ENCODE results near the gene LTN1.
"Not testable (repeated sequence)": the region's sequence is repeated elsewhere in the genome, so short reads cannot be mapped to it uniquely, and the experiment has no call there.

The LTN1 gene

DNA sequence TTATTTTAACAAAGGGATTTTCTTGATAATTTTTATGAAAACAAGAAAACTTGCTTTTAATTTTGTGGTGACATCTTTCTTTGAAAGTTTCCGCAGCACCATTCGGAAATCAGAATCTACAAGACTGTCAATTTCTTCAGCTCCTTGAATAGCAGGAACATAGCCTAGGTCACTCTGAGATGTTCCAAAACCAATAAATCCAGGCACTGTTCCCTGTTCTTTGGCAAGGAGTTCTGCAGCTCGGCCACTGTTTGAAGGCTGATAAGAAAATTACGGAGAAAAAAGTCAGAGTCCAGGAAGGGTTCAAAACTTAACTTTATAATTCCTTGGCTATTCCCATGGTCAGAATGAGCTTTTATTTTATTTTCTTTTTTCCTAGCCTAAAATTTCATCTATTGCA, 6.0 kb downstream of the LTN1 start:
- no peak for DNase-seq

DNA sequence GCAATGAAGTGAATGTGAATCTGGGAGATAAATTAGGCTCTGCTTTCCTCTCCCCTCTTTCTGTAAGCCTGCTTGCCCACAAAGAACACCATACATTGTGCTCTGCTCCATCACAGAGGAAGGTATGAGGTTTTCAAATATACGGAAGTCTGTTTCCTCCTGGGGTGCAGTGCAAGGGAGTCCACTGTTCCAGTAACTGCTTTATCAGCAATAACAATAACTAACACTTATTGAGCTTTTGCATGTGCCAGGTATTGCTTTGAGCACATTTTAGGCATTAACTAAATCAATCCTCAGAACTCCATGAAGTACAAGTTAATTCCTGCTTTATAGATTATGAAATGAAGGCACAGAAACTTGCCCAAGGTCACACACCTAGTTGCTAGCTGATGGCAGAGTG, 10.0 kb downstream of the LTN1 start:
- no peak for DNase-seq

GRCh38 chr21:28979092-28979491, 13.6 kb downstream of the LTN1 start:
- no peak for DNase-seq

DNA sequence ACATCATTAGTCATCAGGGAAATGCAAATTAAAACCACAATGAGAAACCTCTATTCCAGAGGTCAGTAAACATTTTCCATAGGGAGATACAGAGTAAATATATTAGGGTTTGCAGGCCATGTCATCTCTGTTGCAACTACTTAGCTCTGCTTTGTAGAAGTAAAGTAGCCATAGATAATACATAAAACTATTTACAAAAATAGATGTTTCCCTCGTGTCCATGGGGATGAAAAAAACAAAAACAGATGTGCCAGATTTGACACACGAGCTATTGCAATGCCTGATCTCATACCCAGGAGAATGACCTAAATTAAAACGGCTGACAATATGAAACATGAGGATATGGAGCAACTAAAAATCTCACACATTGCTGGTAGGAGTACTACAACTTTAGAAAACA, 17.3 kb downstream of the LTN1 start:
- DNase-seq: no peak

DNA sequence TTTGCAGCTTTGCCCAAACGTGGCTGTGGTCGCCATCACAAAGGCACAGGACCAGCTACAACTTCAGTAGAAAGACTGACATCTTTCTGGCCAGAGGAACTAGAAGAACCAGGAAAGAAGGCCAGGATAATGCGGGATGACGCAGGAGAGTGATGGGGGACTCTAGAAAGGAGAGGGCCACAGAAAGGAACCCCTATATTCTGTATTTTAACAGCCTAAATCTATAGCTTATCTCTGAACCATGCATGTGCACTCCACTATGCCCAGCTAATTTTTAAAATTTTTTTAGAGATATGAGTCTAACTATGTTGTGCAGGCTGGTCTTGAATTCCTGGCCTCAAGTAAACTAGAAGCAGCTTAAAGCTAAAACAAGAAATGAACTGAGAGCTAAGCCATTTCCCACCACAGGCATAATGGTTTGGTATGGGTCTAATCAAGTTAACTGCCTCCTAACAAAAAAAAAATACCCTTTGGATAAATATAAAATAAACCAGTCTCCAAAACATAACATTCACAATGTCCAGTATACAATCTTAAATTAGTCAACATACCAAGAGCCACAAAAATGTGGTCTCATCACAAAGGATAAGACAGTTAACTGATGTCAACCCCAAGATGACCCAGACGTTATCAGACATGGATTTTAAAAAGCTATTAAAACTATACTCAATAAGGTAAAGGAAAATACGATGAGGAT, 18.0 kb downstream of the LTN1 start:
- DNase-seq: no peak

- no peak for DNase-seq
Observed at GRCh38 chr21:28972398-28972797, 20.3 kb downstream of the LTN1 start.

- no peak for DNase-seq
Observed at GRCh38 chr21:28971171-28971570, 21.5 kb downstream of the LTN1 start.

DNA sequence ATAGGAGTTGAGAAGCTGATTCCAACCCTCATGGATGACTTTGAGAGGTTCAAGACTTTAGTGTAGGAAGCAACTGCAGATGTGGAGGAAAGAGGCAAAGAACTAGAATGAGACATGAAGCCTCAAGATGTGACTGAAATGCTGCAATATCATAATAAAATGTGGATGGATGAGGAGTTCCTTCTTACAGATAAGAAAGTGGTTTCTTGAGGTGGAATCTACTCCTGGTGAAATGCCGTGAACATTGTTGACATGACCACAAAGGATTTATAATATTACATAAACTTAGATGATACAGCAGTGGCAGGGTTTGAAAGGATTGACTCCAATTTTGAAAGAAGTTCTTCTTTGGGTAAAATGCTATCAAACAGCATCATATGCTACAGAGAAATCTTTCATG, 28.8 kb downstream of the LTN1 start:
- DNase-seq: no peak

DNA sequence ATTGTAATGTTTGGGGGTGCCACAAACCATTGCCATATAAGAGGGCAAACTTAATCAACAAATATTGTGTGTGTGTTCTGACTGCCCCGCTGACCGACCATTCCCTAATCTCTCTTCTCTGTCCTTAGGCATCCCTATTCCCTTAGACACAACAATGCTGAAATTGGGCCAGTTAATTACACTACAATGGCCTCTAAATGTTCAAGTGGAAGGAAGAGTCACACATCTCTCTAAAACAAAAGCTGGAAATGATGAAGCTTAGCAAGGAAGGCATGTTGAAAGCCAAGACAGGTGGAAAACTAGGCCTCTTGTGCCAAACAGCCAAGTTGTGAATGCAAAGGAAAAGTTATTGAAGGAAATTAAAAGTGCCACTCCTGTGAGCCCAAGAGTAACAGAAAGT, 30.2 kb downstream of the LTN1 start:
- DNase-seq: no peak

- no peak for DNase-seq
Observed at GRCh38 chr21:28961927-28962326, 30.8 kb downstream of the LTN1 start.

GRCh38 chr21:28960245-28960644, 32.4 kb downstream of the LTN1 start:
- DNase-seq: no peak

DNA sequence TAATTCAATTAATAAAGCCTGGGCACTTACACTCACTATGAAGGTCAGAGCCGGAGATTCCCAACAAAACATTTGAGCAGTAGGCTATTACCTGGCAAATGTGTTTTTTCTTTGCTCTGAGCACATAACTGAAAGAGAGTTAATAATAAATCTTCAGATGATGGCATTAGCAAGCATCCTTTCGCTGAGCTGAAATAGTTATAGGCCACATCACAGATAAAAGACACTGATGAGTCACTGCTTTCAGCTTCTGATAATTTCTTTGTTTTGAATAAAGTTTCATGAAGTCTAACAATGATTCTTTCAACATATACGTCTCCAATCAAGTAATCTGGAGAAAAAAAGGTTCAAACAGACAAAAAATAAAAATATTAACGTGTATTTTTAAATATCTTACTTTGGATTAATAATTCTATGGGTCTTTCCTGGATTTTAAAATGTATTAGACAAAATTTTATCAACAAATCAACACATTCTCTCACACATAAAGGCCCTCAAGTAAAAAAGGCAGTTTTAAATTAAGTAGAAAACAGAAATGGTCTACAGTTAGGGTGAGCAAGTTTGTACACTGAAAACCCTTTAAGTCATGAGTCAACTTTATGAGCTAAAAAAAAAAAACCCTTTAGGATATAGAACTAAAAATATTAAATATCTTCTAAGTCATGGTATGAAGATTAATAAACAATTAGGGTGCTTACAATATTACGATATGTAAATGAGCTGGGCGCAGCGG, 33.1 kb downstream of the LTN1 start:
- DNase-seq: no peak

GRCh38 chr21:28953247-28953646, 39.4 kb downstream of the LTN1 start:
- DNase-seq: no peak

DNA sequence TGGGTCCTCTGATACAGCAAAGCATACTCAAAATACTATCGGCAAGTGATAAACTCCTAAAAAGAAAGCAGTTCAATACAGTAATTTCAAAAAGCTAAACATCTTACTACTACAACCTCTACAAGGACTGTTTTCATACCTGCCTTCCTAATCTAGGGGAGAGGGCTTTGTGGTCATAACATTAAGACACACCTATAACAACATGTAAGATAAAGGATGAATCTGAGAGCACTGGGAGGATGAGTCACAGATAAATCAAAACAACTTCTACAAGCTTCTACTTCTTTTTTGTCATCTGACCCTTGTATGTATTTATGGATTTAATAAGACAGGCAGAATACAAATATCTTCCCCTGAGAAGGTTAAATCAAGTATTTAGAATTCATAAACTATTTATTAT, 40.0 kb downstream of the LTN1 start:
- DNase-seq: no peak

DNA sequence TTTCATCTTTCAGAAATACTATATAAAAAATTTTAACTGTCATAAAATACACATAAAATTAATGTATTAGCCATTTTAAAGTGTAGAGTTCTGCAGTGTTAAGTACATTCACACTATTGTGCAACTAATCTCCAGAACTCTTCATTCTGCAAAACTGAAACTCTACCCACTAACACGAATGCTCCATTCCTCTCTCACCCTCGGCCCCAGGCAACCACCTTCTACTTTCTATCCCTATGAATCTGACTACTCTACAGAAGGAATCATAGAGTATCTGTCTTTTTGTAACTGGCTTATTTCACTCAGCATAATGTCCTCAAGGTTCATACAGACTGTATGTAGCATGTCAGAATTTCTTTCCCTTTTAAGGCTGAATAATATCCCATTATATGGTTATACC, 43.4 kb downstream of the LTN1 start:
- no peak for DNase-seq

- no peak for DNase-seq
Observed at GRCh38 chr21:28944296-28944695, 48.4 kb downstream of the LTN1 start.

GRCh38 chr21:28943631-28944030, 49.0 kb downstream of the LTN1 start:
- no peak for DNase-seq

GRCh38 chr21:28938726-28939125, 54.0 kb downstream of the LTN1 start:
- DNase-seq: no peak

DNA sequence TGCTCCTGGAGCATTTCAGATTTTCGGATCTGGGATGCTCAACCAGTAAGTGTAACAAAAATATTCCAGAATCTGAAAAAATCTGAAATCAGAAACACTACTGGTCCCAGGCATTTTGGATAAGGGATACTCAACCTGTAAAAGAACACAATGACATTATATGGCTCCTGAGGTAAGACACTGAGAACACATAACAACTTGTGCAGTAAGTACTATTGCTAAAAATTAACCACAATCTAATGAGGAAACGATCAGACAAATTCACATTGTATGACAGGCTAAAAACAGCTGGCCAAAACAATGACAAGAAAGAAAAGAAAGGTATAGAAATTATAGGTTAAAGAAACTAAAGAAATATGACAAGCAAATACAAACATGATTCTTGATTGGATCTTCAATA, 54.9 kb downstream of the LTN1 start:
- no peak for DNase-seq

DNA sequence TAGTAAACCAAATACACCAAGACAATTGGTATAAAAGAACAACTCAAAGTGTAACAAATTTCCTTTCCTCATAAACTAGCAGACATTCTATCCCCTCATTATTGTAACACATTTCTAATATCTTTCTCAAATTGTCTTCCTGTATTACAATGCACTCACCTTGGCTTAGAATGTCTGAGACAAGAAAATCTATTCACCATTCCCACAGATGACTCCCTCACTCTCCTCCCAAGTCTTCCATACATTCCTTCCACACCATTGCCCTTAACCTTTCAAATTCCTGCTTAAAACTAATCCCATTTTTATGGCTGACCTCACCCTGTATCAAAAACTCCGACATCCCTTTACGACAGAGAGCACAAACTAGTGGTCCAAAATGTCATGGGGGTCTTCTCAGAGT, 56.0 kb downstream of the LTN1 start:
- no peak for DNase-seq

GRCh38 chr21:28936036-28936435, 56.6 kb downstream of the LTN1 start:
- no peak for DNase-seq

GRCh38 chr21:28932717-28933116, 60.0 kb downstream of the LTN1 start:
- no peak for DNase-seq

DNA sequence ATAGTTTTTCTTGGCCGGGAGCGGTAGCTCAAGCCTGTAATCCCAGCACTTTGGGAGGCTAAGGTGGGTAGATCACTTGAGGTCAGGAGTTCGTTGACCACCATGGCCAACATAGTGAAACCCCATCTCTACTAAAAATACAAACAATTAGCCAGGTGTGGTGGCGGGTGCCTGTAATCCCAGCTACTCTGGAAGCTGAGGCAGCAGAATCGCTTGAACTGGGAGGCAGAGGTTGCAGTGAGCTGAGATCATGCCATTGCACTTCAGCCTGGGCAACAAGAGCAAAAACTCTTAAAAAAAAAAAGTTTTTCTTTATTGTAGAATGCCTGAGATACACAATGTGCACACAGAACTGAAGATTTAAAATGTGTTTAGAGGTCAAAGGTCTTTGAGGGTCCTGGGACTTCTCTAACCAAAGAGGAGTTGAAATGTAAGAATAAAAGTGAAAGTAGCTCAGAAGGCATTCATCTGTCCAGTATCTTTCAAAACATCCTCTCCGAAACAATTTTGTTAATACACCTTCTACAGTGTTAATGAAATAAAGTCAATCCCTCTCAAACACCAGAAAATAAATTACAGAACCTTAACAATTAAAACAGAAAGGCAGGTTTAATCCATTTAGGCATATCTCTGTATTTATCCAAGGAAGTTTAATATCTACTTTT, 60.8 kb downstream of the LTN1 start:
- DNase-seq: not testable (repeated sequence)

Measured in T1000 (cell line).